Measurements from ENCODE around the gene SMAD7.
A peak's percentile ranks its signal among the peaks of the same experiment; 100 is the strongest.

DNA sequence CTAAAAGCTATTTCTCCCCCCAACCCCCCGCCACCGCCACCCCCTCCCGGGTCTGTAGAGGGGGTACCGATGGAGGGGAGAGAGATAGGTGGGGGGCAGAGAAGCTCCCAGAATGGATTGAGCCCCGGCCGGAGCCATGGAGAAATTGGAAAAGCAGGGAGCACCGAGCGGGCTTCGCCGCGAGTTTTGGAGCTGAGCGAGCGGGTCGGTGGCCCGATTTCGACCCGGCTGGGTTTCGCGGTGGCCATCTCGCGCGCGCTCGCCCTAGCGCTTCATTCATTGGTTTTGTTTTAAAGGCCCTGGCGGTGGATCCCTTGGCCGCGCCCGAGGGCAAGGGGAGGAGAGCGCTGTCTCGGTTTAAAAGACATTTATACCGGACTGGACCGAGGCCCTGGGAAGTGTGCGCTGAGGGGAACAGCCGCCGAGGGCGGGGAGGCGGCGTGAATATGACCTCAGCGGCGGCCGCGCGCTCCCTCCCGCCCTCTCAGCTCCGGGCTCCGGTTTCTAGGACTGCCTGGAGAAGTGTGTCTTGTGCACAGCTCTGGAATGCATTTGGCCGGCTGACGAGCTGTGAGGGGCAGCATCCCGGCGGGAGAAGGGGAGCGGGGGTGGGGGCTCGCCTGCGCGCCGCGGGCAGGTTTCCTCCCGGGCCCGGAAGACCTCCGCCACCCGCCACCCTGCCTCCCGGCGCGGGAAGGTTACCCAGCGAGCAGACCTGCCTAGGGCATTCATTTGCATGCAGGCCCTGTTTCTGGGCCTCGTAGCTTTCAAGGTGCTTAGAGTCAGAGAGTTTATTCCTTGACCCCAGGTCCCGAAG is 1.7 kb upstream of the SMAD7 start:
- TF ChIP-seq, protein P1, sequence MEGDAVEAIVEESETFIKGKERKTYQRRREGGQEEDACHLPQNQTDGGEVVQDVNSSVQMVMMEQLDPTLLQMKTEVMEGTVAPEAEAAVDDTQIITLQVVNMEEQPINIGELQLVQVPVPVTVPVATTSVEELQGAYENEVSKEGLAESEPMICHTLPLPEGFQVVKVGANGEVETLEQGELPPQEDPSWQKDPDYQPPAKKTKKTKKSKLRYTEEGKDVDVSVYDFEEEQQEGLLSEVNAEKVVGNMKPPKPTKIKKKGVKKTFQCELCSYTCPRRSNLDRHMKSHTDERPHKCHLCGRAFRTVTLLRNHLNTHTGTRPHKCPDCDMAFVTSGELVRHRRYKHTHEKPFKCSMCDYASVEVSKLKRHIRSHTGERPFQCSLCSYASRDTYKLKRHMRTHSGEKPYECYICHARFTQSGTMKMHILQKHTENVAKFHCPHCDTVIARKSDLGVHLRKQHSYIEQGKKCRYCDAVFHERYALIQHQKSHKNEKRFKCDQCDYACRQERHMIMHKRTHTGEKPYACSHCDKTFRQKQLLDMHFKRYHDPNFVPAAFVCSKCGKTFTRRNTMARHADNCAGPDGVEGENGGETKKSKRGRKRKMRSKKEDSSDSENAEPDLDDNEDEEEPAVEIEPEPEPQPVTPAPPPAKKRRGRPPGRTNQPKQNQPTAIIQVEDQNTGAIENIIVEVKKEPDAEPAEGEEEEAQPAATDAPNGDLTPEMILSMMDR (IDR thresholded peaks at IDR 0.05) = peak in 1 of 6 experiments; percentile 10
- TF ChIP-seq POLR2A (IDR thresholded peaks at IDR 0.05) = peak in 1 of 2 donors; percentile 82

Measured in thyroid gland (tissue), 4 donors.